ENCODE results near the gene NCF4.

NCF4 gene

GRCh38 chr22:36924151-36924698 is 63.4 kb downstream of the NCF4 start:
- no peak for DNase-seq

- DNase-seq, result no peak
These were observed 64.8 kb downstream of the NCF4 start for GRCh38 chr22:36925388-36926290.

GRCh38 chr22:36926309-36926708 is 65.5 kb downstream of the NCF4 start:
- no peak for DNase-seq

- no peak for DNase-seq
These were observed 66.1 kb downstream of the NCF4 start for GRCh38 chr22:36926721-36927435.

Data from NCI-H187 treated with DMSO at 0.1 percent for 48 hours (cell line).